Upper lobe of left lung (tissue), 4 donors: ENCODE data around the gene SCUBE1.

Experiments
- POLR2A ChIP-seq, 4 donors: fragments of 450-650 bp; IDR thresholded peaks; one replicate each; pipeline ENCODE4 v1.5.1; 2016 to 2017; ENCODE audit warnings: antibody characterized with exemption in 4 of 4, mild to moderate bottlenecking in 2 of 4
- TF ChIP-seq, protein P1 (sequence below), 6 experiments: fragments of 450-650 bp in 4 of 6; fragments of 200-600 bp in 2 of 6; sonication (generic) in 2 of 6; IDR thresholded peaks; one replicate each; pipeline ENCODE4 v1.5.1; 2016 to 2019; ENCODE audit warnings: antibody characterized with exemption in 6 of 6

DNA sequence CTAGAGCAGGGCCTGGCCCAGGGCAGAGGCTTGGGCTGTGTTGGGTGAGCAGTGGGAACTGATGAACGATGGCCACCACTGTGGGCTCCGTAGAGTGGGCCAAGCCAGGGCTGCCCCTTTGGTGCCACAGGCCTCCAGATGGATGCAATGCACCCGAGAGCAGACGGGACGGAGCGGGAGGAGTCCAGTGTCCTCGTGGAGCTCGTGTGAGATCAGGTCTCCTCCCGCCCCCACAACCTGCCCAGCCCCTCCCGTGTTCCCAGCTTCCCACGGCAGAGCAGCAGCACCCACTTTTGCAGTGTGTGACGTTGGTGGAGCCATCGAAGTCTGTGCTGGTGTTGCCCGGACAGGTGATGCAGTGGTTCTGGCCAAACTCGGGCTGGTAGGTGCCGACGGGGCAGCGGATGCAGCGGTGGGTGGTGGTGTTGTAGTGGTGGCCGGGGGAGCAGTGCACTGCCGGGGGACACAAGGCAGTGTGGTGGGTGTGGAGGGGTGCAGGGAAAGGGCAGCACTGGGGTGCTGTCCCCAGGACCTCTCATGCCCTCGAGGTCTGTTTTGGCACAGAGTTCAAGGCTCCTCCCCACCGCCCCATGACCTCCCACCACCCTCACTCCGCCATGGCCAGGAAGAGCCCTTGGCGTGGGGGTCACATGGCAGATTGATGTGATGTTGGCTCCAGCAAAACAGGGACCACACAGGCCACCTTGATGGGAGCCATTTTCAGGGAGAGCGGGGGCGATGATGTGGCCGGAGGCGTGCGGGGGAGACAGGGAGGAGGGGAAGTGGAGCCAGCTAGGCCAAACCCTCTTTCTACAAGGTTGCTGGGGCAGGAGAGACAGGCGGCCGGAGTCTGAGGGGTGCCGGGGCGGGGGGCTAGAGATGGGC lies 132.3 kb downstream of the SCUBE1 start:
- TF ChIP-seq, protein P1, sequence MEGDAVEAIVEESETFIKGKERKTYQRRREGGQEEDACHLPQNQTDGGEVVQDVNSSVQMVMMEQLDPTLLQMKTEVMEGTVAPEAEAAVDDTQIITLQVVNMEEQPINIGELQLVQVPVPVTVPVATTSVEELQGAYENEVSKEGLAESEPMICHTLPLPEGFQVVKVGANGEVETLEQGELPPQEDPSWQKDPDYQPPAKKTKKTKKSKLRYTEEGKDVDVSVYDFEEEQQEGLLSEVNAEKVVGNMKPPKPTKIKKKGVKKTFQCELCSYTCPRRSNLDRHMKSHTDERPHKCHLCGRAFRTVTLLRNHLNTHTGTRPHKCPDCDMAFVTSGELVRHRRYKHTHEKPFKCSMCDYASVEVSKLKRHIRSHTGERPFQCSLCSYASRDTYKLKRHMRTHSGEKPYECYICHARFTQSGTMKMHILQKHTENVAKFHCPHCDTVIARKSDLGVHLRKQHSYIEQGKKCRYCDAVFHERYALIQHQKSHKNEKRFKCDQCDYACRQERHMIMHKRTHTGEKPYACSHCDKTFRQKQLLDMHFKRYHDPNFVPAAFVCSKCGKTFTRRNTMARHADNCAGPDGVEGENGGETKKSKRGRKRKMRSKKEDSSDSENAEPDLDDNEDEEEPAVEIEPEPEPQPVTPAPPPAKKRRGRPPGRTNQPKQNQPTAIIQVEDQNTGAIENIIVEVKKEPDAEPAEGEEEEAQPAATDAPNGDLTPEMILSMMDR (IDR thresholded peaks at IDR 0.05), result no peak
- TF ChIP-seq POLR2A (IDR thresholded peaks at IDR 0.05), result no peak
